GM19099 (cell line): ENCODE results near the gene SLC6A6.

Experiments
- POLR2A ChIP-seq: IDR thresholded peaks from 3 replicates; pipeline ENCODE4 v1.6.1; 2011; ENCODE audit warnings: low read depth; ENCODE audit not compliant: insufficient read length; ENCODE audit errors: extremely low read depth

Gene SLC6A6

DNA sequence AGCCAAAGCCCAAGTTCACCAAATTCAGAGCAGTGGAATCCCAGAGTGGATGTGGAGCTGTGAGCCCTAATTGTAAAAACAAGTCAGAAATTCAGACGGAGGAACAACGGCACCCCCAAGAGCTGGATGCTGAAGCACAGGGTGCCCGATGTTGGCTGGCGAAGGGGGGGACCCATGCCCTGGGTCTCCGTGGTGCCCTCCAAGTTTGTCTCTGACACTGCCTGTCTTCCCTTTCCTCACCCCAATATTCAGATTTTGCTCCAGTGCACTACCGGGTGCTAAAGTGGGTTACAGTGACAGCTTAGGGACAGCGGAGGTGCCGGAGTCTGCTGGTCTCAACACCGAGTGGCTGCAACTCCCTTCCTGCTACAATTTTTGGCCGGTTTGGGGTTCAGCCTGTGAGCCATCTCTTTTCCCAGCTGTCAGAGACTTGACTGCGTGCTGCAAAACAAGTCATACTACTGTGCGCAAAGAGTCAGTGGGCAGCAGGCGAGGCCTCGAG lies 131.1 kb downstream of the SLC6A6 start:
- no peak for TF ChIP-seq POLR2A

DNA sequence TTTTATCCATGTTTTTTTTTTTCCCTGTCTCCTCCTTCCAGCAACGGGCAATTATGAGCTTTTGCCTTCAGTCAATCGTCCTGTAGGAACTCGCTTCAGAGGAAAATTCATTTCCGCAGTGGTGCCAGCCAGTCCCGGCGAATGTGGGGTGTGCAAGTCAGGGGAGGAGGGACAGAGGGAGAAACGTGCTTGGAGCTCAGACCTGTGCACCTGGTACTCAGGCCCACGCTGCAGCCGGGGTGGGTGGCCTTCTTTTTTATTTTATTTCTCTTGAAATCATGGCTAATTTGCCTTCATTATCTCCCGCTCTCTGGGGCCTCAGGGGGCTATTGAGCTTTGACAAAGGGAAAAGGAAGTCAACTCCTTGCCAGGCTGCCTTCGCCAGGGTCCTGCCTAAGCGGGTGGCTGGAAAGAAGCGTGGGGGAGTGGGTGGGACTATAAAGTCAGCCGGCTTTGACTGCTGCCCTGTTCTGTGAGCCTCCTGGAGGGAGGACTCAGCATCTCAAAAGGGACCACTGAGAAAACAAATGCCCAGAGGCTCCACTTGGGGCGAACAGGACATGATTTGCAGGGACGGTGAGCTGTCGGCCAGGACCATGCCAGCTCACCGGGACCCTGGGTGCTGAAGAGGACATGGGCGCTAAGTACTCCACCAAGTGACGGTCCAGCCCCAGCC lies 132.2 kb downstream of the SLC6A6 start:
- TF ChIP-seq POLR2A: no peak

DNA sequence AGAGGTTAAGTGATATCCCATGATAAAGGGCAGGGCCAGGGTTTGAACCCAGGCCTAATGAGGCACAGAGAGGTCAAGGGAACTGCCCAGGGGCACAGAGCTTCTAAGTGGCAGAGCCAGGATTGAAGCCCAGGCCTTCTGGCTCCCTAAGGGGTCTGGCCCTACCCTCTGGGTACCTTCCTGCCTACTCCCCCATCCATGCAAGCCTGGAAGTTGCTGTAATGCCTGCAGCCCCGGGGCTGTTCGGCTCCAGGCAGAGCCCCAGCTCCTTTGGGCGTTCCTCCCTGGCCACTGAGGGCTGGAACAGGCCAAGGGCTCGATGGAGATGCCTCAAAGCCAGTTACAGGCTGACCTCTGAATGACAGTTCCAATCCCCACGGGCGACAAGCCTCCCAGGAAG lies 133.2 kb downstream of the SLC6A6 start:
- no peak for TF ChIP-seq POLR2A

DNA sequence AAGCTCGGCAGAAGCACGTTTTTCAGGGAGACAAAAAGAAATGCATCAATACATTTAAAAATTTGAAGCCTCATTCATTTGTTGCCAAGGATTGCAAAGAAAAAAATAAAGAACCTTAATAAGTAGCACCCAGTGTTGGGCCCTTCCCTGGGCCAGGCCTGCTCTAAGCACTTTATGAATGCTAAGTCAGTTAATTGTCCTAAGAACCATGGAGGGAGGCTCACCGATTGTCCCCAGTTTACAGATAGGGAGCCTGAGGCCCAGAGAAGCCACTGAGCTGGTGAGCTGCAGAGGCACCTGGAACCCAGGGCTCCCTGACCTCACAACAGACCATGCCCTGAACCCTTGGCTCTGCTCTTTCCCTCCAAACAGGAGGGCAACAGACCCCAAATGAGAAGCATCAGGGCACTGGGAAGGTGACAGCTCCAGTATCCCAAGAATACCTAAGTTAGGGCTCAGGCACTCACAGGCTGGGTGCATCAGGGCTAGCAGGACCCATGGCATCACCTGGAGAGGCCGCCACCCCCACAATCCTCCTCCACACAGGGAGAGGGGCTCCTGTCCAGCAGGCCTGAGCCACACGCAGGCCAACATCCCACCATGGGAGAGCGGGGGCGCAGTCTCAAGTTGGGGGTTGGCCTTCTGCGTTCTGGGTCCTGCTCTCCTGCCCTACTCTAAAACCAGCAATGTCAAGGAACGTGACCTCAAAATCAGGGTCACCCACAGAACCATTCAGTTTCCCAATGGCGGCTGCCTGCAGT lies 133.8 kb downstream of the SLC6A6 start:
- TF ChIP-seq POLR2A: no peak

DNA sequence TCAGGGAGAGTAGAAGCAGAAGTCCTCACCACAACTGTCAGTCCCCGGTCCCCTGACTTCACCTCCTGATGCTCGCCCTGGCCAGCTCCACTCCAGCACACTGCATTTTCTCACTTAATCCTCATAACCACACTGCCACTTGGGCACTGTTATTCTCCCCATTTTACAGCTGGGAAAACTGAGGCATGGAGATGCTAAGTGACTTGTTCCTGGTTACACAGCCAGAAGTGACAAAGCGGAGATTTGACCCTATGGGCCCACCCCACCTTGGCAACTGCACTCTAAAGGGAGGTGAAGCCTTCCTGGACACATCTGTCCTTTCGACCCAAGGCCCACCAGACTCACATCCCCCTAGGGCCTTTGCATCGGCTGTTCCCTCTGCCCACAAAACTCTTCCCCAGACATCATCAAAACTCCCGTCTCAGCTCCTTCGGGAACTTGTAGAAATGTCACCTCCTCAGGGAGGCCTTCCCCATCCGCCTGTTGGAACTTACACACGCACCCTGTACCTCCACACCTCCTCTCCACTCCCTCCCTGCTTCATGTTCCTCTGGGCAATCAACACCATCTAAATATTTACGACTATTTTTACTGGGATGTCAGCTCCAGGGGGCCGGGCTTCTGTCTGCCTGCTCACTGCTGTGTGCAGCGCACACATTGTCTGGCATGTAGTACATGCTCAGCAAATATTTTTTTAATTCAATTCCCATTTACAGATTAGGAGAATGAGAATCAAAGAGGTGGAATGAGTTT lies 134.6 kb downstream of the SLC6A6 start:
- no peak for TF ChIP-seq POLR2A

DNA sequence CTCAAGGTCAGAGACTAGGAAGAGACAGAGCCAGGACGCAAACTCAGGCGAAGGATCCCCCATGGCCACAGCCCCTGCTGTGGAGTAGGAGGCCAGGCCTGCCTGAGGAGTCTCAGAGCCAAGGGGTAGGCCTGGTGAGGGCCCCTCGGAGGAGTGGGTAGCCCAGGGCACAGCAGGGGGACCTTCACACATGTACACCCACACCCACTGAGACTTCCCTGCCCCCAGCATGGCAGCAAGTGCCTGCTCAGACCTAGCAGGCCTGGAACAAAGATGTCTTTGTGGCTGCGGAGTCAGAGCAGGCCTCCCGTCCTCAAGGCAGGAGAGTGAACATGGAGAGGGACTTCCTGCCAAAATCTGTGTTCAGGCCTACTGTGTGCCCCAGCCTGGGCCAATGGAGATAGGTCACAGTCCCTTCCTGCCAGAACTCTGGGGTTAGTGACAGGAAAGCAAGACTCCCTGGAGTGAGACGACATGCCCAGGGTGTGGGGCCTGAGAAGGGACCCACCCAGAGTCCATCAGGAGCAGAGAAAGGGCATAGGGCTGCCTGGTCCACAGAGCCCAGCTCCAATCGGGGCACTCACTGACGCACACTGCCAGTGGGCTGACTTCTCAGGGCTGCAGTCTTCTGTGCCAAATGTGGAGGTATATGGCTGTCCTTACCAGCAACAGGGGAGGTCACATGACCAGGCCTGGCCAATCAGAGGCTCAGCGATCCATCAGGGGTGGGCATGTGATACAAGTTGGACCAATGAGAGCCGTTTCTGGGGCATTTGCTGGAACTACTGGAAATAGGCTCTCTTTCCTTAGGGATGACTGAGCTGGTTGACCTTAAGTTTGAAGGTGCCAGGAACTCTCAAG lies 135.4 kb downstream of the SLC6A6 start:
- no peak for TF ChIP-seq POLR2A

DNA sequence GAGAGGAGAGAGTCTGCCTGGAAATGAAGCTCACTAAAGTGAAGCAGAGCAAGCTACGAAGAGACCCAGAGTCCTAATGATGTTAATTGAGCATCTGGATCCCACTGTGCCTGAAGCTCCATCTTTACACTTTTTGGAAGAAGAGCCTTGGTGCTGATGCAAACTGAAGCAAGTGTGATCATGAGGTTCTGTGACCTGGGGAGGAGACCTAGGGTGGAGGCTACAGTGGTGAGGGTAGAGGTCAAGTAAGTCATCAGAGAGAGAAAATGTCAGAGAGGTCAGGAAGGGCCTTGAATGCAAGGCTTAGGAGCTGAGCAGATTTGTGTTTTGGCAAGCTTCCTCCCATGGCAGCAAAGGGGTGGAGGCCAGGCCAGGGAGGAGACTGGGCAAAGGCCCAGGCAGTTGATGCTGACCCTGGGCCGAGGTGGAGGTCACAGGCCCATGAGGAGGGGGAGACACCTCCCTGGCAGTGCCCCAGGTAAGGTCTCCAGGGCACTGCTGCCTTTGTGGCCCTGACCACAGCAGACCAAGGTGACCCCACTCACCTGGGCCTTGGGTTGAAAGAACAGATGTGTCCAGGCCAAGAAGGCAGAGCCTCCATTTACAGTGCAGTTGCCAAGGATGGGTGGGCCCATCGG lies 136.2 kb downstream of the SLC6A6 start:
- TF ChIP-seq POLR2A: no peak
